C4-2B (cell line): ENCODE data around the gene RNF187.

Experiments
- CTCF ChIP-seq: fragments of 450-650 bp; conservative IDR thresholded peaks from 2 replicates; pipeline ENCODE4 v1.5.1; 2017; ENCODE audit warnings: mild to moderate bottlenecking
- ZFX ChIP-seq: fragments of 450-650 bp; IDR thresholded peaks from 2 replicates; pipeline ENCODE4 v1.6.1; 2017

DNA sequence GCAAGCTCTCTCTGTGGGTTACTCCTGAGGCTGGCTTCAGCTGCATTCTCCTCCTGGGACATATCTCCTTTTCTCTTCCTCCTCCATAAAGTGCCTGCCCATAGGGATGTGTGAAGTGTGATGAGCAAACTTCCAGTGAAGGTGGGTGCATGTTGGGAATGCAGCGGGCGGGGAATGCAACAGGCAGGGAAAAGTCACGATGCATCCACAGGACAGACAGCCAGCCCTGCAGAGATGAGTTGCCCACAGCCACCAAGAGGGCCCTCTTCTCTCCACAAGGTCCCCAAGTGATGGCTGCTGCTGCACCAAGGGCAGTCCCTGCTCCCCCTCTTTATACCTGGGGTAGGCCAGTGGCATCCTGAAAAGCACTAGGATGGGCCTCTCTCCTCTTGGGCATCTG, 33.6 kb upstream of the RNF187 start:
- TF ChIP-seq CTCF: no peak
- TF ChIP-seq ZFX: no peak
